H1 (cell line): ENCODE data around the gene BROX. TPM values are rescaled to one million over a fixed set of nuclear protein-coding genes. Genes with fewer than 3 reads are reported as not detected.

ENCODE experiments used
- CTCF ChIA-PET: fragments of 300-600 bp; sonication (Branson Sonifier 250); formaldehyde crosslinking; loops from one replicate; lab custom pipeline; 2021; ENCODE audit not compliant: partially characterized antibody; lab: Charles Lee
- POLR2A ChIA-PET: fragments of 300-600 bp; sonication (Branson Sonifier 250); formaldehyde crosslinking; loops from one replicate; lab custom pipeline; 2021; ENCODE audit warnings: inconsistent platforms; ENCODE audit not compliant: partially characterized antibody; lab: Charles Lee
- DNase-seq, 2 experiments: peaks; one replicate each; pipeline versions ENCODE4 v3.0.0 to v3.0.0-alpha.2; 2010 to 2022; ENCODE audit warnings: low spot score in 2 of 2, low read depth in 1 of 2, mixed read lengths in 1 of 2
- FAIRE-seq: peaks from 2 replicates; lab custom pipeline; 2011; peaks lifted over from hg19 to GRCh38; lab: Jason Lieb, UNC
- H2AFZ ChIP-seq: 2 replicates; pipeline ENCODE4 v1.8.1; 2012; ENCODE audit warnings: low read length, inconsistent platforms
- H2AK5ac ChIP-seq: 2 replicates; pipeline ENCODE4 v1.6.1; 2013; ENCODE audit warnings: low read depth, low read length
- H2BK120ac ChIP-seq: replicated peaks from 2 replicates; pipeline ENCODE3; 2013; ENCODE audit warnings: low read depth, low read length, inconsistent platforms
- H2BK12ac ChIP-seq: 2 replicates; pipeline ENCODE4 v1.6.1; 2013; ENCODE audit warnings: low read depth, low read length
- H2BK15ac ChIP-seq: 2 replicates; pipeline ENCODE4 v1.6.1; 2013; ENCODE audit warnings: low read length
- H2BK20ac ChIP-seq: 2 replicates; pipeline ENCODE4 v1.6.1; 2013; ENCODE audit warnings: low read length
- H2BK5ac ChIP-seq: 2 replicates; pipeline ENCODE4 v1.6.1; 2013; ENCODE audit warnings: low read depth, low read length
- H3K14ac ChIP-seq: 2 replicates; pipeline ENCODE4 v1.6.1; 2013; ENCODE audit warnings: inconsistent platforms; ENCODE audit not compliant: insufficient read length
- H3K18ac ChIP-seq: 2 replicates; pipeline ENCODE4 v1.6.1; 2013; ENCODE audit warnings: low read length; ENCODE audit errors: extremely low read depth
- H3K23ac ChIP-seq: 2 replicates; pipeline ENCODE4 v1.6.1; 2013; ENCODE audit warnings: inconsistent platforms; ENCODE audit not compliant: insufficient read length
- H3K23me2 ChIP-seq: 2 replicates; pipeline ENCODE4 v1.6.1; 2013; ENCODE audit warnings: low read depth, low read length
- H3K27ac ChIP-seq: 2 replicates; pipeline ENCODE4 v1.6.1; 2011; ENCODE audit warnings: low read depth, low read length, inconsistent platforms
- H3K27me3 ChIP-seq, 4 experiments: replicated peaks in 1 of 4; 1 replicate in 1 of 4; 2 replicates in 3 of 4; pipeline versions ENCODE4 v1.6.1 to v1.8.1; 2011 to 2013; ENCODE audit warnings: low read length in 3 of 4, mild to moderate bottlenecking in 3 of 4, inconsistent platforms in 2 of 4, mixed read lengths in 2 of 4, moderate library complexity in 1 of 4; ENCODE audit not compliant: control insufficient read depth in 3 of 4, insufficient read depth in 3 of 4; ENCODE audit errors: extremely low read depth in 1 of 4
- H3K36me3 ChIP-seq, 4 experiments: 2 replicates each; pipeline versions ENCODE4 v1.6.1 to v1.8.1; 2011 to 2013; ENCODE audit warnings: mild to moderate bottlenecking in 4 of 4, low read length in 3 of 4, moderate library complexity in 2 of 4, control low read depth in 1 of 4, inconsistent platforms in 1 of 4; ENCODE audit not compliant: insufficient read depth in 4 of 4, control insufficient read depth in 2 of 4
- H3K4ac ChIP-seq: replicated peaks from 2 replicates; pipeline ENCODE3; 2013; ENCODE audit warnings: low read length, low read depth, mixed read lengths, inconsistent platforms; ENCODE audit not compliant: insufficient read length
- H3K4me1 ChIP-seq, 4 experiments: replicated peaks in 1 of 4; 1 replicate in 1 of 4; 2 replicates in 3 of 4; pipeline versions ENCODE4 v1.6.1 to v1.8.1; 2011 to 2013; ENCODE audit warnings: low read length in 3 of 4, inconsistent platforms in 2 of 4, mixed read lengths in 1 of 4; ENCODE audit not compliant: insufficient read depth in 4 of 4, control insufficient read depth in 3 of 4
- H3K4me2 ChIP-seq, 2 experiments: 2 replicates each; pipeline versions ENCODE4 v1.6.1 to v1.8.1; 2011 to 2013; ENCODE audit warnings: low read depth in 2 of 2, low read length in 2 of 2, control low read depth in 1 of 2, inconsistent platforms in 1 of 2, mild to moderate bottlenecking in 1 of 2; ENCODE audit not compliant: insufficient read depth in 1 of 2
- H3K4me3 ChIP-seq, 4 experiments: fragments of 200-600, 300-600 bp in 1 of 4; sonication (generic), shearing (Covaris generic), sonication (Bioruptor Twin) in 1 of 4; 2 replicates each; pipeline versions ENCODE4 v1.5.1 to v1.8.1; 2011 to 2016; ENCODE audit warnings: low read length in 4 of 4, low read depth in 3 of 4, control low read depth in 2 of 4, inconsistent platforms in 2 of 4, mild to moderate bottlenecking in 2 of 4, mixed read lengths in 1 of 4, moderate library complexity in 1 of 4; ENCODE audit not compliant: insufficient read depth in 2 of 4; ENCODE audit errors: extremely low read depth in 1 of 4
- H3K56ac ChIP-seq: replicated peaks from 2 replicates; pipeline ENCODE3; 2013; ENCODE audit warnings: low read depth, mild to moderate bottlenecking, mixed read lengths, low read length, inconsistent platforms; ENCODE audit not compliant: insufficient read length
- H3K79me1 ChIP-seq: 2 replicates; pipeline ENCODE4 v1.6.1; 2013; ENCODE audit warnings: low read depth, low read length, control low read depth
- H3K79me2 ChIP-seq, 2 experiments: 2 replicates each; pipeline versions ENCODE4 v1.6.1 to v1.8.1; 2012 to 2013; ENCODE audit warnings: low read length in 2 of 2, mild to moderate bottlenecking in 2 of 2, inconsistent platforms in 1 of 2; ENCODE audit not compliant: insufficient read depth in 2 of 2, control insufficient read depth in 1 of 2
- H3K9ac ChIP-seq, 4 experiments: replicated peaks in 1 of 4; 1 replicate in 1 of 4; 2 replicates in 3 of 4; pipeline versions ENCODE4 v1.6.1 to v1.8.1; 2011 to 2013; ENCODE audit warnings: low read depth in 3 of 4, low read length in 3 of 4, control low read depth in 2 of 4, mild to moderate bottlenecking in 2 of 4, moderate library complexity in 2 of 4, inconsistent platforms in 1 of 4; ENCODE audit errors: extremely low read depth in 1 of 4
- H3K9me3 ChIP-seq, 2 experiments: 2 replicates each; pipeline versions ENCODE4 v1.6.1 to v1.8.1; 2012 to 2013; ENCODE audit warnings: mild to moderate bottlenecking in 2 of 2, moderate library complexity in 2 of 2, control low read depth in 1 of 2, inconsistent platforms in 1 of 2, low read depth in 1 of 2, low read length in 1 of 2, mixed read lengths in 1 of 2; ENCODE audit not compliant: insufficient read depth in 2 of 2
- H4K20me1 ChIP-seq, 2 experiments: replicated peaks in 1 of 2; 2 replicates each; pipeline versions ENCODE3 to v1.8.1; 2011 to 2013; ENCODE audit warnings: inconsistent platforms in 2 of 2, low read length in 2 of 2, mild to moderate bottlenecking in 1 of 2; ENCODE audit not compliant: insufficient read depth in 2 of 2, control insufficient read depth in 1 of 2
- H4K5ac ChIP-seq: 2 replicates; pipeline ENCODE4 v1.6.1; 2013; ENCODE audit warnings: low read length, low read depth, mixed read lengths, inconsistent platforms; ENCODE audit not compliant: insufficient read length
- H4K8ac ChIP-seq: 2 replicates; pipeline ENCODE4 v1.8.0; 2013; ENCODE audit warnings: mild to moderate bottlenecking, moderate library complexity, low read length, inconsistent platforms; ENCODE audit not compliant: insufficient read depth; ENCODE audit errors: extremely low read depth
- H4K91ac ChIP-seq: replicated peaks from 2 replicates; pipeline ENCODE3; 2013; ENCODE audit warnings: low read length, mixed read lengths, inconsistent platforms; ENCODE audit not compliant: insufficient read length
- EZH2 ChIP-seq: fragments of 200-600 bp; sonication (generic); IDR thresholded peaks from 2 replicates; pipeline ENCODE4 v1.7.1; 2012; ENCODE audit warnings: low read depth, mild to moderate bottlenecking, moderate library complexity, low read length, inconsistent platforms; ENCODE audit not compliant: severe bottlenecking
- GABPA ChIP-seq: IDR thresholded peaks from 2 replicates; pipeline ENCODE4 v1.6.1; 2011; ENCODE audit warnings: mild to moderate bottlenecking, low read length, moderate library complexity, borderline replicate concordance; ENCODE audit not compliant: insufficient read depth
- JUND ChIP-seq: IDR thresholded peaks from 2 replicates; pipeline ENCODE4 v1.6.1; 2011; ENCODE audit warnings: mild to moderate bottlenecking, improper control_type of control experiment, low read length
- NANOG ChIP-seq: IDR thresholded peaks from 2 replicates; pipeline ENCODE4 v1.6.1; 2011; ENCODE audit warnings: low read length, low read depth, mild to moderate bottlenecking, inconsistent platforms; ENCODE audit not compliant: insufficient read depth, poor library complexity, severe bottlenecking
- POLR2A ChIP-seq, 2 experiments: IDR thresholded peaks; 1 replicate in 1 of 2; 2 replicates in 1 of 2; pipeline ENCODE4 v1.6.1; 2011; ENCODE audit warnings: low read depth in 2 of 2, low read length in 2 of 2, mild to moderate bottlenecking in 2 of 2; ENCODE audit errors: control extremely low read depth in 1 of 2
- SIRT6 ChIP-seq: IDR thresholded peaks from one replicate; pipeline ENCODE4 v1.7.1; 2012; ENCODE audit warnings: low read length, inconsistent platforms
- SP1 ChIP-seq: IDR thresholded peaks from 2 replicates; pipeline ENCODE4 v1.6.1; 2011; ENCODE audit warnings: low read depth, low read length
- TEAD4 ChIP-seq: IDR thresholded peaks from 2 replicates; pipeline ENCODE4 v1.6.1; 2012; ENCODE audit warnings: low read depth, low read length, inconsistent platforms, mixed read lengths
- YY1 ChIP-seq: IDR thresholded peaks from 2 replicates; pipeline ENCODE4 v1.6.1; 2011; ENCODE audit warnings: low read depth, mild to moderate bottlenecking, low read length
- WGBS, 2 experiments: shearing (Covaris generic) in 1 of 2; methylation state at CpG; one replicate each; pipeline versions ENCODE4 v1.1.6 to v1.1.7; 2013 to 2015; ENCODE audit warnings: low lambda C conversion rate in 2 of 2, mixed read lengths in 2 of 2, inconsistent platforms in 1 of 2, low coverage in 1 of 2, missing lambda C conversion rate in 1 of 2; ENCODE audit not compliant: insufficient replicate concordance in 2 of 2, insufficient coverage in 1 of 2, insufficient read length in 1 of 2; ENCODE audit errors: extremely low coverage in 1 of 2, missing lambda C conversion rate in 1 of 2; 5-methylcytosine and 5-hydroxymethylcytosine counted together
- polyA plus RNA-seq, 7 experiments: library from polyadenylated mRNA; depleted of rRNA in 3 of 7; stranded (reverse) in 5 of 7; unstranded in 2 of 7; fragments of >200 nt in 5 of 7; fragments of 200-250 nt in 2 of 7; gene quantifications; 1 replicate in 5 of 7; 2 replicates in 1 of 7; 4 replicates in 1 of 7; pipeline versions ENCODE4 v1.2.1 to v1.2.3, GENCODE V29; 2011 to 2013; ENCODE audit warnings: missing spikeins in 2 of 7, mixed read lengths in 2 of 7
- total RNA-seq: library from RNA; stranded (reverse); fragmentation: NEBNext Ultra II Directional; extraction: Animal tissue kit (Norgen Biotek cat#: 25700); gene quantifications from 2 replicates; pipeline ENCODE4 v1.2.1, GENCODE V29; 2021
- TF ChIP-seq, protein P1 (sequence below), 3 experiments: IDR thresholded peaks; 1 replicate in 2 of 3; 2 replicates in 1 of 3; pipeline versions ENCODE4 v1.5.1 to v1.6.1; 2011; ENCODE audit warnings: low read length in 3 of 3, mild to moderate bottlenecking in 3 of 3, inconsistent platforms in 2 of 3, low read depth in 1 of 3, moderate library complexity in 1 of 3; ENCODE audit not compliant: insufficient read depth in 1 of 3; ENCODE audit errors: control extremely low read depth in 1 of 3
- TF ChIP-seq, protein P2 (sequence below): IDR thresholded peaks from 2 replicates; pipeline ENCODE4 v1.6.1; 2012; ENCODE audit warnings: low read length, inconsistent platforms

Gene BROX
- total and polyA plus RNA-seq, 2 of the 8 experiments (the other 6 are each of a cell fraction or from before 2014, with no cell fraction given), result 3.8 to 26.7 TPM

DNA sequence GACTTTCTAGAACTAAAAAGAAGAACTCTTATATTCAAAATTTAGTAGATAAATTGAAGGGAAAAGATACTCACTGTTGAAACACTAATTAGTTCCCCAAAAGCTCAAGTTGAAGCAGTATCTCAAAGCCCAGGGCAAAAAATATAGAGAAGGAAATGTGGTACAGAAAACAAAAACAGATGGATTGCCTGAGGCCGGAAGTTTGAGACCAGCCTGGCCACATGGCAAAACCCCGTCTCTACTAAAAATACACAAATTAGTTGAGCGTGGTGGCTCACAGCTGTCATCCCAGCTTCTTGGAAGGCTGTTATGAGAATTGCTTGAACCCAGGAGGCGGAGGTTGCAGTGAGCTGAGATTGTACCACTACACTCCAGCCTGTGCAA, 60.6 kb downstream of the BROX start:
- no peak for TF ChIP-seq GABPA
- TF ChIP-seq TEAD4, result no peak
- TF ChIP-seq, protein P1, sequence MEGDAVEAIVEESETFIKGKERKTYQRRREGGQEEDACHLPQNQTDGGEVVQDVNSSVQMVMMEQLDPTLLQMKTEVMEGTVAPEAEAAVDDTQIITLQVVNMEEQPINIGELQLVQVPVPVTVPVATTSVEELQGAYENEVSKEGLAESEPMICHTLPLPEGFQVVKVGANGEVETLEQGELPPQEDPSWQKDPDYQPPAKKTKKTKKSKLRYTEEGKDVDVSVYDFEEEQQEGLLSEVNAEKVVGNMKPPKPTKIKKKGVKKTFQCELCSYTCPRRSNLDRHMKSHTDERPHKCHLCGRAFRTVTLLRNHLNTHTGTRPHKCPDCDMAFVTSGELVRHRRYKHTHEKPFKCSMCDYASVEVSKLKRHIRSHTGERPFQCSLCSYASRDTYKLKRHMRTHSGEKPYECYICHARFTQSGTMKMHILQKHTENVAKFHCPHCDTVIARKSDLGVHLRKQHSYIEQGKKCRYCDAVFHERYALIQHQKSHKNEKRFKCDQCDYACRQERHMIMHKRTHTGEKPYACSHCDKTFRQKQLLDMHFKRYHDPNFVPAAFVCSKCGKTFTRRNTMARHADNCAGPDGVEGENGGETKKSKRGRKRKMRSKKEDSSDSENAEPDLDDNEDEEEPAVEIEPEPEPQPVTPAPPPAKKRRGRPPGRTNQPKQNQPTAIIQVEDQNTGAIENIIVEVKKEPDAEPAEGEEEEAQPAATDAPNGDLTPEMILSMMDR (IDR thresholded peaks at IDR 0.05; ENCODE audit: control extremely low read depth in 1 of 3, insufficient read depth in 1 of 3, low read depth in 1 of 3, low read length in 3 of 3), result no peak
- no peak for TF ChIP-seq SIRT6
- TF ChIP-seq, protein P2, sequence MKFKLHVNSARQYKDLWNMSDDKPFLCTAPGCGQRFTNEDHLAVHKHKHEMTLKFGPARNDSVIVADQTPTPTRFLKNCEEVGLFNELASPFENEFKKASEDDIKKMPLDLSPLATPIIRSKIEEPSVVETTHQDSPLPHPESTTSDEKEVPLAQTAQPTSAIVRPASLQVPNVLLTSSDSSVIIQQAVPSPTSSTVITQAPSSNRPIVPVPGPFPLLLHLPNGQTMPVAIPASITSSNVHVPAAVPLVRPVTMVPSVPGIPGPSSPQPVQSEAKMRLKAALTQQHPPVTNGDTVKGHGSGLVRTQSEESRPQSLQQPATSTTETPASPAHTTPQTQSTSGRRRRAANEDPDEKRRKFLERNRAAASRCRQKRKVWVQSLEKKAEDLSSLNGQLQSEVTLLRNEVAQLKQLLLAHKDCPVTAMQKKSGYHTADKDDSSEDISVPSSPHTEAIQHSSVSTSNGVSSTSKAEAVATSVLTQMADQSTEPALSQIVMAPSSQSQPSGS, result no peak
- no peak for TF ChIP-seq NANOG
- TF ChIP-seq JUND, result no peak
- no peak for TF ChIP-seq YY1
- no peak for TF ChIP-seq EZH2
- no peak for TF ChIP-seq SP1
- TF ChIP-seq POLR2A (IDR thresholded peaks at IDR 0.05; ENCODE audit: control extremely low read depth in 1 of 2, low read depth in 2 of 2, low read length in 2 of 2), result no peak
- Histone ChIP-seq H2AK5ac (no peak overlapping the region), H3K56ac (no peak overlapping the region), H3K4ac (no peak overlapping the region), H3K18ac (no peak overlapping the region), H2BK120ac (no peak overlapping the region), H3K4me3 (no peak overlapping the region), H2AFZ (0 out of 2 replicates have a peak overlapping the region, but pooled peaks have one; percentile 53), H3K23ac (no peak overlapping the region), H3K36me3 (no peaks in the 10 kb centered on the region), H2BK20ac (no peak overlapping the region), H4K5ac (no peak overlapping the region), H2BK5ac (no peak overlapping the region), H3K14ac (no peak overlapping the region), H3K4me2 (no peak overlapping the region), H4K91ac (no peak overlapping the region), H3K27me3 (no peaks in the 10 kb centered on the region), H3K9ac (no peak overlapping the region), H4K8ac (no peak overlapping the region), H3K23me2 (no peaks in the 10 kb centered on the region; the same call in 1 of the 2 replicates), H3K4me1 (no peaks in the 10 kb centered on the region), H2BK12ac (no peak overlapping the region), H2BK15ac (no peak overlapping the region), H3K79me1 (no peaks in the 10 kb centered on the region), H4K20me1 (no peaks in the 10 kb centered on the region), H3K27ac (no peak overlapping the region), H3K9me3 (peaks cover 15 to 17% of the 10 kb centered on the region in 2 experiments), H3K79me2 (no peaks in the 10 kb centered on the region)
- CTCF ChIA-PET, result interaction anchor here (0.9 to 1.3 kb wide), 3 partner anchors 20 to 318 kb away, joined by 3 to 5 read pairs (median 3); no protein-coding TSS in a partner anchor
- POLR2A ChIA-PET, result no interaction called here
- 82% methylated on average over 4 of the region's 4 CpGs; no CpG with 5 or more reads in 1 of the 2 experiments for WGBS, 2 experiments
- DNase-seq (no peak), FAIRE-seq (no peak)
